KMS-11 (cell line): ENCODE measurements around the gene KIT.

ENCODE experiments used
- H2AFZ ChIP-seq: fragments of 200-600 bp; sonication (generic); 2 replicates; pipeline ENCODE4 v1.6.1; 2016; ENCODE audit warnings: antibody characterized with exemption, mixed run types, low read depth
- H3K27ac ChIP-seq: fragments of 200-600 bp; sonication (generic); 2 replicates; pipeline ENCODE4 v1.6.1; 2016; ENCODE audit warnings: mild to moderate bottlenecking, mixed run types
- H3K27me3 ChIP-seq: fragments of 200-600 bp; sonication (generic); 2 replicates; pipeline ENCODE4 v1.6.1; 2017; ENCODE audit warnings: mild to moderate bottlenecking, low read depth, mixed run types, moderate library complexity; ENCODE audit not compliant: insufficient read depth
- H3K36me3 ChIP-seq: fragments of 200-600 bp; sonication (generic); 2 replicates; pipeline ENCODE4 v1.6.1; 2017; ENCODE audit warnings: mild to moderate bottlenecking, mixed run types; ENCODE audit not compliant: insufficient read depth
- H3K4me1 ChIP-seq: fragments of 200-600 bp; sonication (generic); 2 replicates; pipeline ENCODE4 v1.6.1; 2016; ENCODE audit warnings: mild to moderate bottlenecking, low read depth, mixed run types; ENCODE audit not compliant: poor library complexity, severe bottlenecking
- H3K4me2 ChIP-seq: fragments of 200-600 bp; sonication (generic); 2 replicates; pipeline ENCODE4 v1.7.0; 2016; ENCODE audit warnings: mild to moderate bottlenecking, mixed run types
- H3K4me3 ChIP-seq: fragments of 200-600 bp; sonication (generic); IDR thresholded peaks from 2 replicates; pipeline ENCODE4 v1.6.1; 2017; ENCODE audit warnings: low read depth, low read length, mixed read lengths; ENCODE audit not compliant: insufficient read depth
- H3K79me2 ChIP-seq: fragments of 200-600 bp; sonication (generic); 2 replicates; pipeline ENCODE4 v1.6.1; 2016; ENCODE audit warnings: low read depth, mixed run types; ENCODE audit not compliant: insufficient read depth
- H3K9ac ChIP-seq: fragments of 200-600 bp; sonication (generic); 2 replicates; pipeline ENCODE4 v1.6.1; 2016; ENCODE audit warnings: mild to moderate bottlenecking, mixed run types
- H4K20me1 ChIP-seq: fragments of 200-600 bp; sonication (generic); 2 replicates; pipeline ENCODE4 v1.6.1; 2016; ENCODE audit warnings: mild to moderate bottlenecking, mixed run types; ENCODE audit not compliant: insufficient read depth
- CTCF ChIP-seq: fragments of 200-600 bp; sonication (generic); conservative IDR thresholded peaks from 2 replicates; pipeline ENCODE4 v1.6.1; 2017; ENCODE audit warnings: low read depth, mild to moderate bottlenecking, antibody characterized with exemption, low read length, moderate library complexity, mixed read lengths

Gene KIT

GRCh38 chr4:54661169-54661568 is 3.4 kb downstream of the KIT start:
- Histone ChIP-seq H3K27ac (no peak overlapping the region), H3K4me1 (no peaks in the 10 kb centered on the region), H3K9ac (no peak overlapping the region), H3K36me3 (no peaks in the 10 kb centered on the region), H3K79me2 (no peaks in the 10 kb centered on the region), H4K20me1 (no peaks in the 10 kb centered on the region), H2AFZ (no peak overlapping the region), H3K4me3 (no peak overlapping the region), H3K27me3 (no peaks in the 10 kb centered on the region; the same call in 1 of the 2 replicates), H3K4me2 (no peak overlapping the region)
- no peak for TF ChIP-seq CTCF

DNA sequence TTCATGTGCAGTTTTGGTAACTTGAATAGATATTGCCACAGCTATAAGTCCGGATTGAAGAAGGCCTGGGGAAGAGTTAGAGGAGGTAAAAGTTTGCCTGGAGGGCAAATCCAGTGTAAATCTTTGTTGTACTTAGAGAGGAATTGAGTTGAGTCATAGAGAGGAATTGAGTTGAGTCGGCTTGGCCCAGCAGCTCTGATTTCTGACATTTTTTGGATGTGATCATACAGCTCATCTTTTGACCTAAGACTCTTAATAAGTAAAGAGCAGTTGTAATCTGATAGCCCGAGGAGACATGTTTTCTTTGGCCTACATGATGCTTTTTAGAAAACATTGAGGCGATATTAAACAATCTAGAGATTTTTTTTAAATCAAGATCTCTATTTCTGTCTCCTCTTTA is 3.9 kb downstream of the KIT start:
- Histone ChIP-seq H3K9ac (no peak overlapping the region), H3K27me3 (no peaks in the 10 kb centered on the region; the same call in 1 of the 2 replicates), H3K4me2 (no peak overlapping the region), H3K4me1 (no peaks in the 10 kb centered on the region), H3K4me3 (no peak overlapping the region), H2AFZ (no peak overlapping the region), H3K36me3 (no peaks in the 10 kb centered on the region), H4K20me1 (no peaks in the 10 kb centered on the region), H3K79me2 (no peaks in the 10 kb centered on the region), H3K27ac (no peak overlapping the region)
- no peak for TF ChIP-seq CTCF

DNA sequence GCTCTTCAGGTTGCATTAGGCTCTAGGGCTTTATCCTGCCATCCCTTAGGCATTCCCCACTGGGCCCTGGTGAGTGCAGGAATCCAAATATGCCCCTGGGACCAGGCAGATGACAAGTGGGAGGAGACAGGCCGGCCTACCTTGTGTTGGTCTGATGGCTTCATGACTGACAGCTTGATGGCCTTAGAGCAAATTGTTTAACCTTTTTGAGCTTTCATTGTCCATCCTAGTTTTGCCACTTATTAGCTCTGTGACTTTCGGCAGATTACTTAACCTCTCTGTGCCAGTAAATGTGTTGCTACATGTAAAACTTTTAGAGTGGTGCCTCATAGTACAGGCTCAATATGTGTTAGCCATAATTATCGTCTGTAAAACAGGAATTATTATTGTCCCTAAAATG is 4.4 kb downstream of the KIT start:
- no peaks in the 10 kb centered on the region for H3K4me1 ChIP-seq
- H3K36me3 ChIP-seq = no peaks in the 10 kb centered on the region
- H2AFZ ChIP-seq = no peak overlapping the region
- H3K27me3 ChIP-seq = no peaks in the 10 kb centered on the region; the same call in 1 of the 2 replicates
- no peak overlapping the region for H3K4me3 ChIP-seq
- H3K4me2 ChIP-seq = no peak overlapping the region
- no peak overlapping the region for H3K27ac ChIP-seq
- no peaks in the 10 kb centered on the region for H3K79me2 ChIP-seq
- no peak for TF ChIP-seq CTCF
- H3K9ac ChIP-seq = no peak overlapping the region
- no peaks in the 10 kb centered on the region for H4K20me1 ChIP-seq

DNA sequence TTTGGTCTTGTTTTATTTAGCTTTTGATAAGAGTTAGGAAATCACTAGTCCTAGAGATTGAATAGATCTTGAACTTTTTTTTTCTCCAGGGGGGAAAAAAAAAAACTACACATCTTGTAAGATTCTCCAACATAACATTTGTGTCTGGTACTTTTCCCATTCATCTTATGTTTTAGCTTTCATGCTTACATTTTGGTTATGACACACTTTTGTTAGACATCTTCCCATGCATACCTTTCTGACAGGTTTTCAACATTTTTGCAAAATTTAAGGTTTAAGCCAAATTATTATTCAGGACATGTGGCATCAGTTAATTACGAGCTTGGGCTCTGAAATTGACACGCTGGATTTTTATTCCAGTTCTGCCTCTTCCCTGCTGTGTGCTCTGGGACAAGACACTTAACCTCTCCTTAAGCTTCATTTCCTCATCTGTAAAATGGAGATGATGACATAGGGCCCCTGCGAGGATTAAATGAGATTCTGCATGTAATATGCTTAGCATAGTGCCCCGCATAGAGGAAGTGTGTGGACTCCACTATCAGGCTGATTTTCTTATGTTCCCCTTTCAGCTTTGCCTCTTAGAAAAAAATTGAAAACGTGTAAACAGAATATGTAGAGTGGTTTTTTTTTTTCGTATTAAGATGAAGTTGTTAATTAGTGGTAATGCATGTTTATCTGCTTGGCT is 5.3 kb downstream of the KIT start:
- Histone ChIP-seq H2AFZ (no peak overlapping the region), H3K27me3 (no peaks in the 10 kb centered on the region; the same call in 1 of the 2 replicates), H3K4me1 (no peaks in the 10 kb centered on the region), H3K4me3 (no peak overlapping the region), H3K36me3 (no peaks in the 10 kb centered on the region), H3K4me2 (no peak overlapping the region), H3K79me2 (no peaks in the 10 kb centered on the region), H3K9ac (no peak overlapping the region), H3K27ac (no peak overlapping the region), H4K20me1 (no peaks in the 10 kb centered on the region)
- no peak for TF ChIP-seq CTCF
